HG03097 (cell line): ENCODE measurements around the gene DPM1.

ENCODE experiments used
- ATAC-seq: cut with Tn5 transposase; IDR thresholded peaks from one replicate; pipeline ENCODE4 v1.9.1; 2021; ENCODE audit not compliant: unreplicated experiment, low FRiP score

The DPM1 gene

GRCh38 chr20:50904067-50904570 lies 54.2 kb downstream of the DPM1 start:
- ATAC-seq = no peak

DNA sequence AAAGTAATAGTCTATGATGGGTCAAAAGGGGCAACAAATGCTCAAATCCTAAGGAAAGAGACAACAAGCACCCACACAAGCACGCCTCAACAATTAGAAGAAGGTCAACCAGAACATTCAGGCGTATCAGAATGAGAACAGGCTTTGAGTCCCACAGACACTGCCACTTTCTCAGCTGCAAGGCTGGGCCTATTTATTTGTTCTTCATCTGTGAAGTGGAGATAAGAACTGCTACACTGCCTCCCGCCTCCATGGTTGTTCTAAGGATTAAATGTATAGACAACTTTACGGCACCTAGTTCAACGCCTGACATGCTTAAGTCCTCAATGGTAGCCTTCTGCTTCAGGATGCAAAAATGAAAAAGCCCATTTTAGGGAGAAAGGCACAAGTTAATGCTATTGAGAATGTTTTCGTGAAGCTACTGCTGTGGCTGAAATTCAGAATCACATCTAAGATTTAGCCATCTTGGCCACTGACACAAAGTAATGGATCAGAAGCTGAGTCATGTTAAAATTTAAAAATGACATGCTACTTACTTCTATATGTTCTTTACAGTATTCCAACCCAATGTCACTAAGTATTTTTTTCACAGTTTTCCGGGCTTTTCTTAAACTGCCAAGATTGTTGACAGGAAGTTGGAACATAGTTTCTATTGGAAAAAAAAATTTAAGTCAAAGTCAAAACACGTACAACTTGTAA lies 54.8 kb downstream of the DPM1 start:
- ATAC-seq = no peak

DNA sequence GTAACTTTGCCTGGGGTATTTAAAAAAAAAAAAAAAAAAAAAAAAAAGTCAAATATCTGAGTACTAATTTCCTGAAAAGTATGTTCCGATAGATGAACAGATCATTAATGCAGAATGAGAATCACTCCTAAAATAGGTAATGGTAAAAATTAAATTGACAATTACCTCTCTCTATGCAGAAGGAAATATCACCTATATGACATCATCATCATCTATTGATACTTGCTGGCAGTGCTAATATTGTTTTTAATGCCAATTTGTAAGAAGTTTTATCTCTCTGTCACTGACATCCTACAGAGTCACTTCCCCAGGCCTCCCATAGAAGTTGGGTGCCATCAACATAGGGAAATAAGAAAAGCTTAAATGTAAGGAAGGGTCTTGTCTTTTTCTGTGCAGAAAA lies 57.0 kb downstream of the DPM1 start:
- no peak for ATAC-seq

DNA sequence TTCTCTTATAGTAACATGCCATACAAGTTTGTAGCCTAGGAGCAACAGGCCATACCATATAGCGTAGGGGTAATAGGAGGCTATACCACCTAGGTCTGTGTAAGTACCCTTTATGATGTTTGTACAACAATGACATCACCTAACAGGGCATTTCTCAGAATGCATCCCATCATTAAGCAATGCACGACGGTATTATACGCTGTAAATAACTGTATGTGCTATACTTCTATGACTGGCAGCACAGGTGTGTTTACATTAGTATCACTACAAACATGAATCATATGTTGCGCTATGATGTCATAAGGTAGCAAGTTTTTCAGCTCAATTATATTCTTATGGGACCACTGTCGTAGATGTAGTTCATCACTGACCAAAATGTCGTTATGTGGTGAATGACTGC lies 58.1 kb downstream of the DPM1 start:
- ATAC-seq = no peak

DNA sequence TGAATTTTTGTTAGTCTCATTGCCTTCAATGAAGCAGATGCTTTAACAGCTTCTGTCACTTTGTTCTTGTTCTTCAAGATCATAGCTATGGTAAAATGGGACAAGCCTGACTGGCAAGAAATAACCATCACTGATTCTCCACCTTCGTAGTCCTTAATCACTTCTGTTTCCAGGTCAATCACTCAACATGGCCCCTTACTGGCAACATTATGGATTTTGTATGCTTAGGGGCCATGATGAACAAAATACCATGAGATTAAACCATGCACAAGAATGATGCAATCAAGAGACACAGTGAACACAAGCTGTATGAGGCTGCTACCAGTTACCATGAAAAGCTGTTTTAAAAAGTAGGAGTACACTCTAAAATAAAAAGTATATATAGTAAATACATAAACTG lies 59.9 kb downstream of the DPM1 start:
- ATAC-seq = no peak

GRCh38 chr20:50895111-50895830 lies 63.1 kb downstream of the DPM1 start:
- no peak for ATAC-seq

- no peak for ATAC-seq
Measured at GRCh38 chr20:50893620-50894019, 64.7 kb downstream of the DPM1 start.

DNA sequence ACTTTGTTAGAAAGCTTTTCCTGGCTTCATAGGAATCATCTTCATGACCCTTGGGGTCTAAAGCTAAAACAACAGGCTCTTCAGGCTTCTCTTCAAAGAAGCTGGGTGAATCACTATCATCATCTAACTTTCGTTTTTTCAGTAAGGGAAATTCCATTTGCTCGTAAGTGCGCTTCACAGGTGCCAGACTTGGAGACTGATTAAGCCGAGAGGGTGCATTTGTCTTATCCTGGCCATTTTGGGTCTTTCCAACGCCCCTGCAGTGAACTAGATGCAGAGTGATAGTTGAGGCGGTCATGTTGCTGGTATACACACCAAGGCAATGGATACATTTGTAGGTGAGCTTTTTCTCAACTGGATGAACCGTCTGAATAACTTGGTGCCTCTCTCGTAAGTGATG lies 65.9 kb downstream of the DPM1 start:
- no peak for ATAC-seq

GRCh38 chr20:50891138-50891537 lies 67.2 kb downstream of the DPM1 start:
- no peak for ATAC-seq

DNA sequence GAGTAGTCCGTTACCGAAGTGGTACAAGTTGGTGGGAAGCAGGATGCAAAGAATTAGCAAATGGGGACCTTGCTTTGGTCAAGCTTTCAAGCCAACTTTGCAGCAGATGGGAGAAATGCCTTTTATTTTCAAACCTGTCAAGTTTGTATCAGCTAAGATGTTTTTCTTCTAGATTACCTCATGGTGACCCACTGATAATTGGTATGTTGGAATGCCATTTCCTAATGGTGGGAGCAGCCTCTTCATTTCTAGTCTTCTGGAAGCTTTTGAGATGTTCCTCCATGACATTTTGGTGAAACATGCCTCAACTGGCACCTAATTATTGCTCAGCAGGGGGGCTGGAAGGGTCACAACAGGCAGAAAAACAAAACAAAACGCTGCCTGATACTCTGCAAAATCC lies 70.8 kb downstream of the DPM1 start:
- no peak for ATAC-seq

DNA sequence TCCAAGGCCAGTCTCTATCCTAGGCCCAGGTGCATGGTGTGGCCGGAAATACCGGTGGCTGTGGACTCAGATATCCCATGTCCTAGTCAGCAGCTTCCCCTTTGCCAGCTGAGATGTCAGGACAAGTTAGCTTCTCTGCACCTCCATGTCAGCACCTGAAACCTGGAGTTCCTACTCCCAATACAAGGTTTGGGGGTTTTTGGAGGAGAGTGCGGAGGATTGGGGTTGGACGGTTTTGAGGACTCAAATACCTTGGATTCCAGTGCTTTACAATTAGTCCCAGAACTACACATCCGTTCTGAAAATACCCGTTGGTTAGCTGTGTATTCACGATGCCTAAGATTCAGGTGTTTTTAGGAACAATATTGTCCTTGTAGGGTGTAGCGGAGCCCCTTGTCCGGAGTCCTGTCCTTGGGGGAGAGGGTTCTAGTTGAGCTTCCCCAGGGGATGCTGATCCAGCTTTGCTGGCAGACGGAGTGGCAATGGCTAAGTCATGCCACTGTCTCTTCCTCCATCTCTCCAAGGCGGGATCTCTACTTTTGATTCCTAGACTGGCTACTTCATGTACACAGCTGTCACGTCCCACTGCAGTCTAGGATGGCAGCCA lies 72.0 kb downstream of the DPM1 start:
- no peak for ATAC-seq

DNA sequence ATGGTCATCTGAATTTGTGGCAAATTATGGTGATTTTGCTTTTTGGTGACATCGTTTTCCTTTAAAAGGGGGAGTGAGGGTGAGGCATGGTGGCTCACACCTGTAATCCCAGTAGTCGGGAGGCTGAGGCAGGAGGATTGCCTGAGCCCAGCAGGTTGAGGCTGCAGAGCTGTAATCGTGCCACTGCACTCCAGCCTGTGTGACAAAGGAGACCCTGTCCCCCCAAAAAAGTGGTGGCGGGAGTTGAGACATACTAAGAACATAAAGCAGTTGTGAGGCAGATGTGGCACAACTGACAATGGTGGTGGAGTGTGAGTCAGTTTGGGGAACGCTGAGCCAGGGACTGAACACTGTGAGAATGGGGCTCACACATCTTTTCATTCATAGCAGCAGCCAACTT lies 72.6 kb downstream of the DPM1 start:
- no peak for ATAC-seq

- no peak for ATAC-seq
Measured at GRCh38 chr20:50885068-50885467, 73.3 kb downstream of the DPM1 start.
